IMR-90 (cell line): ENCODE data around the gene DPP6. TPM values are rescaled to one million over a fixed set of nuclear protein-coding genes. Genes with fewer than 3 reads are reported as not detected.

Experiments
- ATAC-seq: fragments of 200-7000 bp; cut with Tn5 transposase; 2 replicates; pipeline ENCODE4 v1.9.1; 2020; ENCODE audit warnings: low read depth, mild to moderate bottlenecking, moderate library complexity
- BruUV-seq: library from RNA; stranded (reverse); fragments of 400-500 nt; replicated peaks from 2 replicates; lab custom pipeline; 2021; lab: Mats Ljungman, UMichigan
- CTCF ChIA-PET: fragments of 300-600 bp; formaldehyde crosslinking; extraction: SDS; loops from one replicate; lab custom pipeline; 2021; ENCODE audit warnings: antibody characterized with exemption; lab: Yijun Ruan, JAX
- POLR2A ChIA-PET: fragments of 300-600 bp; sonication (Branson Sonifier 250); formaldehyde crosslinking; loops from one replicate; lab custom pipeline; 2022; ENCODE audit warnings: antibody characterized with exemption; ENCODE audit not compliant: unreplicated experiment; lab: Charles Lee
- DNase-seq: peaks from one replicate; pipeline ENCODE4 v3.0.0; 2013
- H2AFZ ChIP-seq: replicated peaks from 2 replicates; pipeline ENCODE3; 2013; ENCODE audit warnings: low read length, mild to moderate bottlenecking; ENCODE audit not compliant: poor library complexity
- H2AK5ac ChIP-seq: 2 replicates; pipeline ENCODE4 v1.6.1; 2013; ENCODE audit warnings: low read depth, low read length, inconsistent platforms
- H2AK9ac ChIP-seq: replicated peaks from 2 replicates; pipeline ENCODE3; 2013; ENCODE audit warnings: mild to moderate bottlenecking, low read depth, low read length, moderate library complexity; ENCODE audit not compliant: poor library complexity
- H2BK120ac ChIP-seq: 2 replicates; pipeline ENCODE4 v1.6.1; 2013; ENCODE audit warnings: low read depth, low read length, inconsistent platforms
- H2BK15ac ChIP-seq: 3 replicates; pipeline ENCODE4 v1.6.1; 2013; ENCODE audit warnings: low read depth, low read length, inconsistent platforms
- H2BK20ac ChIP-seq: 2 replicates; pipeline ENCODE4 v1.6.1; 2013; ENCODE audit warnings: low read depth, mild to moderate bottlenecking, inconsistent platforms, low read length, moderate library complexity
- H2BK5ac ChIP-seq: 2 replicates; pipeline ENCODE4 v1.6.1; 2013; ENCODE audit warnings: mild to moderate bottlenecking, low read depth, low read length, inconsistent platforms; ENCODE audit not compliant: poor library complexity, severe bottlenecking
- H3K14ac ChIP-seq: replicated peaks from 2 replicates; pipeline ENCODE4 v1.6.1; 2013; ENCODE audit warnings: low read depth, low read length, inconsistent platforms
- H3K18ac ChIP-seq: 2 replicates; pipeline ENCODE4 v1.6.1; 2013; ENCODE audit warnings: low read depth, low read length, control low read depth
- H3K23ac ChIP-seq: 2 replicates; pipeline ENCODE4 v1.6.1; 2013; ENCODE audit warnings: low read depth, low read length, inconsistent platforms
- H3K27ac ChIP-seq: 2 replicates; pipeline ENCODE4 v1.5.1; 2013; ENCODE audit warnings: mild to moderate bottlenecking, control low read depth, low read length; ENCODE audit not compliant: insufficient read depth
- H3K27me3 ChIP-seq: 2 replicates; pipeline ENCODE4 v1.6.1; 2013; ENCODE audit warnings: low read length; ENCODE audit not compliant: control insufficient read depth, insufficient read depth
- H3K36me3 ChIP-seq: 2 replicates; pipeline ENCODE4 v1.6.1; 2013; ENCODE audit warnings: low read length, mixed read lengths; ENCODE audit not compliant: control insufficient read depth, insufficient read depth
- H3K4ac ChIP-seq: 2 replicates; pipeline ENCODE4 v1.6.1; 2013; ENCODE audit warnings: low read depth, low read length, inconsistent platforms
- H3K4me1 ChIP-seq: 2 replicates; pipeline ENCODE4 v1.6.1; 2013; ENCODE audit warnings: low read length, mixed read lengths; ENCODE audit not compliant: control insufficient read depth, insufficient read depth
- H3K4me2 ChIP-seq: 2 replicates; pipeline ENCODE4 v1.6.1; 2013; ENCODE audit warnings: low read depth, mild to moderate bottlenecking, control low read depth, low read length, moderate library complexity
- H3K4me3 ChIP-seq: 2 replicates; pipeline ENCODE4 v1.5.1; 2013; ENCODE audit warnings: low read depth, mild to moderate bottlenecking, control low read depth, low read length, moderate library complexity; ENCODE audit not compliant: insufficient read depth
- H3K56ac ChIP-seq: 2 replicates; pipeline ENCODE4 v1.6.1; 2013; ENCODE audit warnings: low read length, inconsistent platforms; ENCODE audit not compliant: insufficient read depth; ENCODE audit errors: extremely low read depth
- H3K79me1 ChIP-seq, 2 experiments: 2 replicates each; pipeline ENCODE4 v1.6.1; 2013; ENCODE audit warnings: low read length in 2 of 2, inconsistent platforms in 1 of 2, low read depth in 1 of 2
- H3K9ac ChIP-seq: 2 replicates; pipeline ENCODE4 v1.6.1; 2013; ENCODE audit warnings: low read depth, low read length, control low read depth
- H3K9me1 ChIP-seq: 2 replicates; pipeline ENCODE4 v1.6.1; 2013; ENCODE audit warnings: low read length, inconsistent platforms; ENCODE audit not compliant: insufficient read depth
- H3K9me3 ChIP-seq: 2 replicates; pipeline ENCODE4 v1.6.1; 2013; ENCODE audit warnings: low read length; ENCODE audit not compliant: control insufficient read depth, insufficient read depth
- H4K20me1 ChIP-seq: 2 replicates; pipeline ENCODE4 v1.6.1; 2013; ENCODE audit warnings: low read length, inconsistent platforms; ENCODE audit not compliant: insufficient read depth
- H4K5ac ChIP-seq: 2 replicates; pipeline ENCODE4 v1.6.1; 2013; ENCODE audit warnings: mild to moderate bottlenecking, low read depth, low read length, control low read depth
- H4K8ac ChIP-seq, 2 experiments: 2 replicates each; pipeline ENCODE4 v1.6.1; 2013; ENCODE audit warnings: low read depth in 2 of 2, low read length in 2 of 2, control low read depth in 1 of 2, inconsistent platforms in 1 of 2
- H4K91ac ChIP-seq: 2 replicates; pipeline ENCODE4 v1.6.1; 2013; ENCODE audit warnings: low read depth, low read length, inconsistent platforms; ENCODE audit not compliant: insufficient read depth
- CTCF ChIP-seq: conservative IDR thresholded peaks from 2 replicates; pipeline ENCODE4 v1.5.1; 2012; ENCODE audit warnings: mild to moderate bottlenecking, low read depth, low read length, improper control_type of control experiment
- MAFK ChIP-seq: IDR thresholded peaks from 2 replicates; pipeline ENCODE4 v1.6.1; 2012; ENCODE audit warnings: low read depth, low read length, improper control_type of control experiment
- WGBS, 2 experiments: methylation state at CpG; one replicate each; pipeline versions ENCODE4 v1.1.5 to v1.1.7; 2013; ENCODE audit warnings: missing lambda C conversion rate in 2 of 2; ENCODE audit not compliant: insufficient read length in 1 of 2; ENCODE audit errors: extremely low coverage in 2 of 2; 5-methylcytosine and 5-hydroxymethylcytosine counted together
- dilution Hi-C: fragments of 300-500 bp; cut with HindIII; formaldehyde crosslinking; loops from one replicate; pipeline ENCODE4 v1.14.3; 2018; ENCODE audit warnings: low sequenced_read_pairs; ENCODE audit not compliant: unreplicated experiment
- in situ Hi-C: fragments of 300-500 bp; cut with MboI; formaldehyde crosslinking; loops from 3 replicates; pipeline ENCODE4 v1.14.3; 2019; ENCODE audit warnings: low sequenced_read_pairs, inconsistent platforms, mixed read lengths
- intact Hi-C: fragments of 100-400 bp; cut with micrococcal nuclease; formaldehyde crosslinking; loops from 2 replicates; pipeline ENCODE4 v1.10.0; 2022
- polyA plus RNA-seq, 3 experiments: library from polyadenylated mRNA; depleted of rRNA; stranded (reverse); fragments of >200 nt; gene quantifications; 2 replicates each; pipeline ENCODE4 v1.2.3, GENCODE V29; 2012; ENCODE audit warnings: low replicate concordance in 1 of 3
- total RNA-seq: library from RNA; depleted of rRNA; stranded (reverse); fragments of >200 nt; gene quantifications from 2 replicates; pipeline ENCODE4 v1.2.3, GENCODE V29; 2012

Gene DPP6
- total and polyA plus RNA-seq, 2 of the 4 experiments (the other 2 are of a cell fraction) = not detected

GRCh38 chr7:154497751-154498150, 445.6 kb downstream of the DPP6 start:
- WGBS, 2 experiments = no CpG with 5 or more reads among the region's 4 CpGs
- ChIA-PET CTCF (no interaction called here), POLR2A (no interaction called here)
- H3K27ac ChIP-seq = no peak overlapping the region
- no peak overlapping the region for H3K4me3 ChIP-seq
- in situ Hi-C loops (no loop called here), dilution Hi-C loops (no loop called here), intact Hi-C loops (no loop called here)
- H3K56ac ChIP-seq = no peak overlapping the region
- H2BK5ac ChIP-seq = no peak overlapping the region
- TF ChIP-seq CTCF = no peak
- no peak for TF ChIP-seq MAFK
- no peaks in the 10 kb centered on the region for H3K4me1 ChIP-seq
- H3K14ac ChIP-seq = no peak overlapping the region
- no peaks in the 10 kb centered on the region for H3K27me3 ChIP-seq
- H4K8ac ChIP-seq = no peak overlapping the region
- H2AK9ac ChIP-seq = no peak overlapping the region
- DNase-seq = no peak
- no peak overlapping the region for H4K91ac ChIP-seq
- no peak overlapping the region for H3K23ac ChIP-seq
- no peak overlapping the region for H3K4ac ChIP-seq
- no peak overlapping the region for H3K4me2 ChIP-seq
- peaks cover 16% of the 10 kb centered on the region for H3K9me3 ChIP-seq
- BruUV-seq = no TSS peak
- no peak overlapping the region for H3K9ac ChIP-seq
- no peaks in the 10 kb centered on the region for H4K20me1 ChIP-seq
- H3K18ac ChIP-seq = no peak overlapping the region
- no peak overlapping the region for H4K5ac ChIP-seq
- no peaks in the 10 kb centered on the region for H3K36me3 ChIP-seq
- no peak overlapping the region for H2BK15ac ChIP-seq
- H2AK5ac ChIP-seq = no peak overlapping the region
- no peaks in the 10 kb centered on the region for H3K9me1 ChIP-seq
- H2BK20ac ChIP-seq = no peak overlapping the region
- H3K79me1 ChIP-seq = no peaks in the 10 kb centered on the region
- H2BK120ac ChIP-seq = no peak overlapping the region
- H2AFZ ChIP-seq = no peak overlapping the region
- ATAC-seq = no peak
